Psoas muscle (tissue), 8 donors: ENCODE data around the gene CYBC1. TPM values are rescaled to one million over a fixed set of nuclear protein-coding genes. Genes with fewer than 3 reads are reported as not detected.
A peak's percentile ranks its signal among the peaks of the same experiment; 100 is the strongest.

ENCODE experiments used
- ATAC-seq, 4 donors: fragments of 200-7000 bp; cut with Tn5 transposase; one replicate each; pipeline ENCODE4 v1.9.1; 2020; ENCODE audit warnings: moderate library complexity in 3 of 4, mild to moderate bottlenecking in 2 of 4
- DNase-seq, 2 donors: peaks; one replicate each; pipeline ENCODE4 v3.0.0-alpha.2; 2020
- H3K27ac ChIP-seq: fragments of 200-600 bp; one replicate; pipeline ENCODE4 v1.8.0; 2022
- H3K27me3 ChIP-seq, 3 donors: fragments of 200-600 bp in 1 of 3; one replicate each; pipeline versions ENCODE4 v1.6.1 to v1.8.0; 2013 to 2022; ENCODE audit warnings: low read length in 2 of 3, mild to moderate bottlenecking in 2 of 3, moderate library complexity in 1 of 3; ENCODE audit not compliant: insufficient read depth in 3 of 3
- H3K36me3 ChIP-seq, 2 donors: fragments of 200-600 bp in 1 of 2; one replicate each; pipeline versions ENCODE4 v1.6.1 to v1.8.0; 2013 to 2022; ENCODE audit warnings: low read depth in 1 of 2, mild to moderate bottlenecking in 1 of 2, moderate library complexity in 1 of 2; ENCODE audit not compliant: insufficient read depth in 1 of 2
- H3K4me1 ChIP-seq: fragments of 200-600 bp; one replicate; pipeline ENCODE4 v1.8.0; 2022
- H3K4me3 ChIP-seq: fragments of 200-600 bp; one replicate; pipeline ENCODE4 v1.8.0; 2022; ENCODE audit warnings: mild to moderate bottlenecking
- H3K9me3 ChIP-seq: fragments of 200-600 bp; one replicate; pipeline ENCODE4 v1.8.0; 2022
- CTCF ChIP-seq: fragments of 200-600 bp; IDR thresholded peaks from one replicate; pipeline ENCODE4 v1.8.0; 2022; ENCODE audit warnings: antibody characterized with exemption
- WGBS, 3 donors: extraction: QIAGEN DNeasy Blood & Tissue Kit; methylation state at CpG; one replicate each; pipeline versions ENCODE4 v1.1.6 to v1.1.7; 2013; 5-methylcytosine and 5-hydroxymethylcytosine counted together
- intact Hi-C, 2 donors: fragments of 100-400 bp; cut with DNase I; formaldehyde crosslinking; loops; one replicate each; pipeline versions ENCODE4 v1.11.0 to v1.14.2; 2022
- polyA plus RNA-seq, 3 donors: library from polyadenylated mRNA; stranded (reverse); fragments of 200-250 nt; gene quantifications; one replicate each; pipeline ENCODE4 v1.2.3, GENCODE V29; 2013
- total RNA-seq, 4 donors: library from RNA; stranded (reverse); fragmentation: NEBNext Ultra II Directional in 2 of 4; extraction: Animal tissue kit (Norgen Biotek cat#: 25700) in 2 of 4; gene quantifications; one replicate each; pipeline versions ENCODE4 v1.2.1 to v1.2.4, GENCODE V29; 2021 to 2023
- donor health status: healthy with polysubstance abuse.
- donor health status: DM: no; HTN: no; CAD: no; lungs with moderate emphysema.
- donor health status: Bipolar disorder and iron deficiency.
- donor health status: healthy.
- donor health status: DM: yes; HTN: yes; CAD: no.
- donor health status: DM: no; HTN: no; CAD: no.
- donor health status: DM: no; HTN: no; CAD: no.
- donor health status: DM: yes; HTN: yes; CAD: no.

Gene CYBC1
- total and polyA plus RNA-seq, 7 donors = 14.4 to 31.6 (median 19.1) TPM

- H3K27ac ChIP-seq = no peak overlapping the region
- peak in 1 of 2 donors; percentile 47 for DNase-seq
- peaks cover 16% of the 10 kb centered on the region for H3K4me1 ChIP-seq
- H3K36me3 ChIP-seq = peaks cover 0 to 37% of the 10 kb centered on the region in 2 donors
- intact Hi-C loops = no loop called here
- no peak overlapping the region for H3K4me3 ChIP-seq
- no peak for ATAC-seq
- WGBS, 3 donors = 74 to 88% (median 78%) methylated on average over 19 of the region's 19 CpGs
- no peaks in the 10 kb centered on the region for H3K9me3 ChIP-seq
- no peak for TF ChIP-seq CTCF
- H3K27me3 ChIP-seq = no peaks in the 10 kb centered on the region
Observed at GRCh38 chr17:82400830-82401229, 49.7 kb downstream of the CYBC1 start.

GRCh38 chr17:82400206-82400605 is 50.3 kb downstream of the CYBC1 start:
- ATAC-seq = peak in 3 of 4 donors; percentile 13 to 33 (median 21)
- Histone ChIP-seq H3K4me3 (no peak overlapping the region), H3K36me3 (peaks cover 0 to 37% of the 10 kb centered on the region in 2 donors)

DNA sequence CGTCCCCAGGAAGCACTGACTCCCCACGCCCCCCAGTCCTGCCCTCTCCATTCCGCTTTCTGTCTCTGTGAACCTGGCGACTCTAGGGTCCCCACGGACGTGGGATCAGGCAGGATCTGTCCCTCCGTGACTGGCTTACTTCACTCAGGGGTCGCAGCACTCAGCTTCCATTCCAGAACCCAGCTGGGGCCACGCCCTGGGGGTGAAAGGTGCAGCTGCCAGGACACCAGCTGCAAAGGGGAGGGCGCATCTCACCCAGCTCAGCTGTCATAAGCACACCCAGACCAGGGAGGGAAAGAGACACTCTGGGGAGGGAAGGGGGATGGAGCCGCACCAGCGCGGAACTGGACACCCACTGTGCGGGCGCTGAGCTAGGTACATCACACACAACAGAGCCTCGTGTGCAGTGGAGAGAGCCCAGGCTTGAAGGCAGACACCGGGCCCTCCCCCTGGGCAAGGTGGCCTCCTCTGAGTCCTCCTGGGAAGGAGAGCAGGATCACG is 50.9 kb downstream of the CYBC1 start:
- H3K4me3 ChIP-seq = no peak overlapping the region
- 27 to 35% (median 30%) methylated on average over 18 of the region's 18 CpGs for WGBS, 3 donors
- DNase-seq (peak in 1 of 2 donors; percentile 71), ATAC-seq (peak; percentile 68 to 89 (median 88))
- no peaks in the 10 kb centered on the region for H3K9me3 ChIP-seq
- peaks cover 16% of the 10 kb centered on the region for H3K4me1 ChIP-seq
- H3K36me3 ChIP-seq = peaks cover 0 to 33% of the 10 kb centered on the region in 2 donors
- H3K27ac ChIP-seq = peak overlapping the region; percentile 46
- H3K27me3 ChIP-seq = no peaks in the 10 kb centered on the region
- TF ChIP-seq CTCF = no peak
- intact Hi-C loops = no loop called here

More at GRCh38 chr17:82400206-82400605, 50.3 kb downstream of the CYBC1 start:
- no peak for TF ChIP-seq CTCF
- Histone ChIP-seq H3K27ac (no peak overlapping the region), H3K4me1 (peaks cover 16% of the 10 kb centered on the region), H3K9me3 (no peaks in the 10 kb centered on the region), H3K27me3 (no peaks in the 10 kb centered on the region)
- no peak for DNase-seq
- 46 to 64% (median 46%) methylated on average over 7 of the region's 7 CpGs for WGBS, 3 donors
- intact Hi-C loops = no loop called here

GRCh38 chr17:82399041-82399441 is 51.5 kb downstream of the CYBC1 start:
- Histone ChIP-seq H3K4me1 (peaks cover 16% of the 10 kb centered on the region), H3K9me3 (no peaks in the 10 kb centered on the region), H3K36me3 (peaks cover 0 to 33% of the 10 kb centered on the region in 2 donors), H3K27ac (peak overlapping the region; percentile 46), H3K27me3 (no peaks in the 10 kb centered on the region), H3K4me3 (no peak overlapping the region)
- intact Hi-C loops = no loop called here
- no peak for TF ChIP-seq CTCF
- WGBS, 3 donors = 17 to 23% (median 20%) methylated on average over 13 of the region's 13 CpGs
- DNase-seq (peak; percentile 80 to 84), ATAC-seq (peak; percentile 57 to 81 (median 74))
